ENCODE results near the gene CEBPG.

DNA sequence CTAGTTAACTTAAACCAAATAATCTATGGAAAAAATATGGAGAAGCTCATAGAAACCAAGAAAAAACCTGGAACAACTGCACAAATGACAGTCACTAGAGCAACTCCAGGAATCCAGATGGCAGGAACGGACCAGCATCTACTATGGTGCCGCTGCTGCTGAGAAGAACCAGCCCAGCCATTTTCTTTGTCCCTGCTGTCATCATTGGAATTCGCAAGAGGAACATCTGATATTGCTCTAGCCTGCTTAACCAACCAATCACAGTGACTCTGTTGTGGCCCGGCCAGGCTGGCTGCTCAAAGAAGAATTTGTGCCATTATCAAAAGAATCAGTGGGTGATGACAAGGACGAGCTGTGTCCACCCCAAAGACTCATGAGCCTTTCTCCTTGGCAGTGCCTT, 38.1 kb upstream of the CEBPG start:
- TF ChIP-seq CTCF (IDR thresholded peaks at IDR 0.05 in 2 of 3, conservative IDR thresholded peaks at IDR 0.05 in 1 of 3; ENCODE audit: borderline replicate concordance in 1 of 3, insufficient read depth in 1 of 3, low read depth in 2 of 3, low read length in 2 of 3) (no peak), FOSL1 (IDR thresholded peaks at IDR 0.05; ENCODE audit: low read depth) (no peak), SIN3A (IDR thresholded peaks at IDR 0.05; ENCODE audit: low read depth) (no peak), ATF3 (IDR thresholded peaks at IDR 0.05) (no peak), EZH2 (IDR thresholded peaks at IDR 0.05) (no peak)
